ENCODE measurements around the gene DAB2.

DNA sequence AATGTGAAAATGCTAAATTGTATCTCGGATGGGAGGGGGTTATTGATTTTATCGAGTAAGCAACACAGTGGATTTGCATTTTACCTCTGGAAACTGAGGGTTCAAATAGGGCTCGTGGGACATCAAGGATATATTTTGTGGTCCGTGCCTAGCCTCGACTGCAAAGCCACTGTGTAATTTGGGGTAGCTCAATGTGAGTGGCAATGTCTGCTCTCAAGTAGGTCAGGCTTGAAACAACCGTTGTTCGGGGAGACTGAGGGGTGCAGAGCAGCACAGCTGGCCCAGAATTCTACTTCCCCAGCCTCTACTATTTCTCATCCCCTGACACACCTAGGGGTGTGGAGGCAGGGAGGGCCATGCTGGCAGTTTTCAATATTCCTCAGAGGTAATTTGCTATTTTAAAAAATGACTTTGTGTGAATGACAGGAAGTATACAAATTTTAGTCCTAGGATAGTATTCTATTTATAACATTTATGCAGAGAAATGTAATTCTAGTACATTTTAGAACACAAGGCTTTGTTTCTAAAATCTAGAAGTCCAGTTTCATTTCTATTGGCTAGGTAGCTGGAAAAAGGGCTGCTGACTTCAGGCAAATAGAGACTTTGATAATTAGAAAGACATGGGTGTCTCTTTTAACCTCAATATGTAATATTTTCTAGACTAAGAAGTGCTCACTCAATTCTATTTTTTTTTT, 1.4 kb upstream of the DAB2 start:
- TF ChIP-seq, protein P1, sequence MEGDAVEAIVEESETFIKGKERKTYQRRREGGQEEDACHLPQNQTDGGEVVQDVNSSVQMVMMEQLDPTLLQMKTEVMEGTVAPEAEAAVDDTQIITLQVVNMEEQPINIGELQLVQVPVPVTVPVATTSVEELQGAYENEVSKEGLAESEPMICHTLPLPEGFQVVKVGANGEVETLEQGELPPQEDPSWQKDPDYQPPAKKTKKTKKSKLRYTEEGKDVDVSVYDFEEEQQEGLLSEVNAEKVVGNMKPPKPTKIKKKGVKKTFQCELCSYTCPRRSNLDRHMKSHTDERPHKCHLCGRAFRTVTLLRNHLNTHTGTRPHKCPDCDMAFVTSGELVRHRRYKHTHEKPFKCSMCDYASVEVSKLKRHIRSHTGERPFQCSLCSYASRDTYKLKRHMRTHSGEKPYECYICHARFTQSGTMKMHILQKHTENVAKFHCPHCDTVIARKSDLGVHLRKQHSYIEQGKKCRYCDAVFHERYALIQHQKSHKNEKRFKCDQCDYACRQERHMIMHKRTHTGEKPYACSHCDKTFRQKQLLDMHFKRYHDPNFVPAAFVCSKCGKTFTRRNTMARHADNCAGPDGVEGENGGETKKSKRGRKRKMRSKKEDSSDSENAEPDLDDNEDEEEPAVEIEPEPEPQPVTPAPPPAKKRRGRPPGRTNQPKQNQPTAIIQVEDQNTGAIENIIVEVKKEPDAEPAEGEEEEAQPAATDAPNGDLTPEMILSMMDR (conservative IDR thresholded peaks at IDR 0.05; ENCODE audit: low read depth, low read length): no peak
- no peak for TF ChIP-seq EZH2 (IDR thresholded peaks at IDR 0.05; ENCODE audit: borderline replicate concordance, low read depth, low read length, poor library complexity, severe bottlenecking)
